ENCODE data around the gene HYCC2. TPM values are rescaled to one million over a fixed set of nuclear protein-coding genes. Genes with fewer than 3 reads are reported as not detected.

The HYCC2 gene
- total and polyA plus RNA-seq, 2 of the 8 experiments (the other 6 are each of a cell fraction or from before 2014, with no cell fraction given): 0.86 to 8.0 TPM

GRCh38 chr2:201114846-201115245 is 43.4 kb upstream of the HYCC2 start:
- no peak overlapping the region for H4K5ac ChIP-seq (ENCODE audit: insufficient read length, low read depth, low read length)
- H3K79me2 ChIP-seq (ENCODE audit: control insufficient read depth in 1 of 2, insufficient read depth in 2 of 2, low read length in 2 of 2): no peaks in the 10 kb centered on the region
- H3K23me2 ChIP-seq (ENCODE audit: low read depth, low read length): peaks cover 9% of the 10 kb centered on the region
- no peaks in the 10 kb centered on the region for H3K79me1 ChIP-seq (ENCODE audit: low read depth, low read length)
- H2BK15ac ChIP-seq (ENCODE audit: low read length): no peak overlapping the region
- H3K4me2 ChIP-seq (ENCODE audit: insufficient read depth in 1 of 2, low read depth in 2 of 2, low read length in 2 of 2): no peak overlapping the region
- H4K20me1 ChIP-seq (replicated peaks in 1 of 2; ENCODE audit: control insufficient read depth in 1 of 2, insufficient read depth in 2 of 2, low read length in 2 of 2): peaks cover 0 to 2% of the 10 kb centered on the region in 2 experiments
- no peaks in the 10 kb centered on the region for H3K36me3 ChIP-seq (ENCODE audit: control insufficient read depth in 2 of 4, insufficient read depth in 4 of 4, low read length in 3 of 4)
- no peaks in the 10 kb centered on the region for H3K27me3 ChIP-seq (replicated peaks in 1 of 4; ENCODE audit: control insufficient read depth in 3 of 4, extremely low read depth in 1 of 4, insufficient read depth in 3 of 4, low read length in 3 of 4)
- no peak overlapping the region for H3K56ac ChIP-seq (replicated peaks; ENCODE audit: insufficient read length, low read depth, low read length)
- H2AK5ac ChIP-seq (ENCODE audit: low read depth, low read length): no peak overlapping the region
- TF ChIP-seq EP300 (IDR thresholded peaks at IDR 0.05; ENCODE audit: borderline replicate concordance in 1 of 2, low read depth in 2 of 2, low read length in 2 of 2) (no peak), GTF2F1 (IDR thresholded peaks at IDR 0.05; ENCODE audit: borderline replicate concordance, low read depth, low read length) (no peak), SP4 (IDR thresholded peaks at IDR 0.05; ENCODE audit: low read length) (no peak), MAX (IDR thresholded peaks at IDR 0.05) (no peak), CREB1 (IDR thresholded peaks at IDR 0.05) (no peak), RAD21 (IDR thresholded peaks at IDR 0.05 in 1 of 2, conservative IDR thresholded peaks at IDR 0.05 in 1 of 2; ENCODE audit: low read depth in 2 of 2, low read length in 2 of 2) (no peak), CTCF (IDR thresholded peaks at IDR 0.05; ENCODE audit: control extremely low read depth in 1 of 3, insufficient read depth in 1 of 3, low read depth in 1 of 3, low read length in 3 of 3) (no peak), ATF2 (IDR thresholded peaks at IDR 0.05; ENCODE audit: low read length) (no peak)
- no peak for FAIRE-seq
- no peak overlapping the region for H2AFZ ChIP-seq (ENCODE audit: low read length)
- no peak overlapping the region for H4K91ac ChIP-seq (replicated peaks; ENCODE audit: insufficient read length, low read length)
- H2BK12ac ChIP-seq (ENCODE audit: low read depth, low read length): no peak overlapping the region
- H2BK120ac ChIP-seq (replicated peaks; ENCODE audit: low read depth, low read length): no peak overlapping the region
- peaks cover 0 to 4% of the 10 kb centered on the region in 2 experiments; a peak in 1 of 4 replicates for H3K9me3 ChIP-seq (ENCODE audit: insufficient read depth in 2 of 2, low read depth in 1 of 2, low read length in 1 of 2)
- H3K18ac ChIP-seq (ENCODE audit: extremely low read depth, low read length): no peak overlapping the region
- H3K23ac ChIP-seq (ENCODE audit: insufficient read length): no peak overlapping the region
- CTCF ChIA-PET (ENCODE audit: partially characterized antibody): interaction anchor here (1.0 to 1.9 kb wide), 4 partner anchors 8 to 153 kb away, joined by 3 to 6 read pairs (median 4); no protein-coding TSS in a partner anchor
- no peak overlapping the region for H3K14ac ChIP-seq (ENCODE audit: insufficient read length)
- no peak overlapping the region for H4K8ac ChIP-seq (ENCODE audit: extremely low read depth, insufficient read depth, low read length)
- peaks cover 4 to 11% (median 7%) of the 10 kb centered on the region in 4 experiments for H3K4me1 ChIP-seq (replicated peaks in 1 of 4; ENCODE audit: control insufficient read depth in 3 of 4, insufficient read depth in 4 of 4, low read length in 3 of 4)
- no peak overlapping the region for H3K4me3 ChIP-seq (ENCODE audit: extremely low read depth in 1 of 4, insufficient read depth in 2 of 4, low read depth in 3 of 4, low read length in 4 of 4)
- no peak overlapping the region for H3K4ac ChIP-seq (replicated peaks; ENCODE audit: insufficient read length, low read depth, low read length)
- no peak overlapping the region for H3K9ac ChIP-seq (replicated peaks in 1 of 4; ENCODE audit: extremely low read depth in 1 of 4, low read depth in 3 of 4, low read length in 3 of 4)
- DNase-seq (ENCODE audit: low read depth in 1 of 2, low spot score in 2 of 2): no peak
- no peak overlapping the region for H2BK20ac ChIP-seq (ENCODE audit: low read length)
- POLR2A ChIA-PET (ENCODE audit: partially characterized antibody): interaction anchor here (0.6 to 1.7 kb wide), 3 partner anchors 13 to 1009 kb away, joined by 3 to 5 read pairs (median 3); no protein-coding TSS in a partner anchor
- H3K27ac ChIP-seq (ENCODE audit: low read depth, low read length): no peak overlapping the region
- no peak overlapping the region for H2BK5ac ChIP-seq (ENCODE audit: low read depth, low read length)

Data from H1 (cell line).